ENCODE results near the gene KLHL30. TPM values are rescaled to one million over a fixed set of nuclear protein-coding genes. Genes with fewer than 3 reads are reported as not detected.

Gene KLHL30
- total RNA-seq, 1 experiment from 2014 or later, result 0.64 TPM

DNA sequence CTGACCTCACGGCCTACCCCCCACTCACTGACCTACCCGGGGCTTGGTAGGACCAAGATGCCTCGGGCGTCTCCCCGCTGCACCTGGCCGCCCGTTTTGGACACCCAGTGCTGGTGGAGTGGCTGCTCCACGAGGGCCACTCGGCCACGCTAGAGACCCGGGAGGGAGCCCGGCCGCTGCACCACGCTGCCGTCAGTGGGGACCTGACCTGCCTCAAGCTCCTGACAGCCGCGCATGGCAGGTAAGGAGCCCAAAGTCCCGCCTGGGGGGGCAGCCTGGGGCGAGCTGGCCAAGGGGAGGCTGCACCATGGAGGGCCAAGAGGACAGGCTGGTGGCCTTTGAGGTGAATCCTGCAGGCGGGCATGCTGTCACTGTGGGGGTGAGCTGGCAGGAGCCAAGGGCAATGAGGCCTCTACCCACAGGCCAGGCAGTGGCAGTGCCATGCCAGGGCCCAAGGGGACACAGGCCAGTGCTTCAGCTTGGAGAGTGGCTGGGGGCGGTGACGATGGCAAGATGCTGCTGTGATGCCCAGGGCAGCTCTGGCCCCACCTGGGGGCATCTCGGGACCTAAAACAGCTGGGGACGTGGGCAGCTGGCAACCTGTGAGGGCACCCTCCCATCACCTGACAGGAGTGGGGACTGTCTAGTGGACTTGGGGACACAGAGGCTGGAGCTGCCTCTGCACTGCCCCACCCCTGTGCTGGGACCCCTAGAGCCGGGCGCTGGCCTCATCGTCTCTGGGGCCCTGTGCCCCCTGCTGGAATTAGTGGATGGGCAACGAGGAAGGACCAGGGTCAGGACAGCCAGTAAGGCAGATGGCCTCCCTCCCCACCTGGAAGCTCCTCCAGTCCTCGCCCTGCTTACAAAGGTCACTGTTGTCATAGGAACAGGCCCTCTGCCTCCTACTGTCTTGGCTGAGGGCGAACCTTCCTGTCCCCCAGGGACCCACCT, 36.3 kb upstream of the KLHL30 start:
- Mint-ChIP-seq H3K36me3 (ENCODE audit: insufficient read depth, unreplicated experiment) (peaks cover 3% of the 10 kb centered on the region), H3K27me3 (ENCODE audit: unreplicated experiment) (peaks cover 24% of the 10 kb centered on the region), H3K4me3 (ENCODE audit: low read depth, unreplicated experiment) (no peak overlapping the region), H3K4me1 (ENCODE audit: low read depth, unreplicated experiment) (no peaks in the 10 kb centered on the region), H3K27ac (ENCODE audit: unreplicated experiment) (no peak overlapping the region), H3K9me3 (ENCODE audit: low read depth, unreplicated experiment) (no peaks in the 10 kb centered on the region)
- CTCF ChIA-PET, result no interaction called here
- intact Hi-C loops (cut with micrococcal nuclease; ENCODE audit: unreplicated experiment), result no loop called here
- BruUV-seq (replicated peaks), result no TSS peak
- TF ChIP-seq, protein P1, sequence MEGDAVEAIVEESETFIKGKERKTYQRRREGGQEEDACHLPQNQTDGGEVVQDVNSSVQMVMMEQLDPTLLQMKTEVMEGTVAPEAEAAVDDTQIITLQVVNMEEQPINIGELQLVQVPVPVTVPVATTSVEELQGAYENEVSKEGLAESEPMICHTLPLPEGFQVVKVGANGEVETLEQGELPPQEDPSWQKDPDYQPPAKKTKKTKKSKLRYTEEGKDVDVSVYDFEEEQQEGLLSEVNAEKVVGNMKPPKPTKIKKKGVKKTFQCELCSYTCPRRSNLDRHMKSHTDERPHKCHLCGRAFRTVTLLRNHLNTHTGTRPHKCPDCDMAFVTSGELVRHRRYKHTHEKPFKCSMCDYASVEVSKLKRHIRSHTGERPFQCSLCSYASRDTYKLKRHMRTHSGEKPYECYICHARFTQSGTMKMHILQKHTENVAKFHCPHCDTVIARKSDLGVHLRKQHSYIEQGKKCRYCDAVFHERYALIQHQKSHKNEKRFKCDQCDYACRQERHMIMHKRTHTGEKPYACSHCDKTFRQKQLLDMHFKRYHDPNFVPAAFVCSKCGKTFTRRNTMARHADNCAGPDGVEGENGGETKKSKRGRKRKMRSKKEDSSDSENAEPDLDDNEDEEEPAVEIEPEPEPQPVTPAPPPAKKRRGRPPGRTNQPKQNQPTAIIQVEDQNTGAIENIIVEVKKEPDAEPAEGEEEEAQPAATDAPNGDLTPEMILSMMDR (IDR thresholded peaks at IDR 0.05; ENCODE audit: unreplicated experiment), result no peak
- DNase-seq, result no peak

DNA sequence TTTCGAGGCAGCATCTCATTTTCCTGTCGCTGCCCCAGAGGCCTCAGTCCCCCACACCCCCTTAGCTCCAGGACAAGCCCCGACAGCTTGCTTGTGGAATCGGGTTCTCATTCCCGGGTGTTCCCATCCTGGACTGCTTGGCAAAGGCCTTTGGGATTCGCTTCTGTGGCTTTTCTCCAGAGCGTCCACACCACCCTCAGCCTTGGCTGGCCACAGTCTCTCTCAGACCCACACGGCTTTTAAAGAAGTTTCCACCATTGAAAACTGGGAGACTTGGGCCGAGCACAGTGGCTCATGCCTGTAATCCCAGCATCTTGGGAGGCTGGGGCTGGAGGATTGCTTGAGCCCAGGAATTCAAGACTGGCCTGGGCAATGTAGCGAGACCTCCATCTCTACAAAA, 35.6 kb upstream of the KLHL30 start:
- Mint-ChIP-seq H3K27ac (ENCODE audit: unreplicated experiment) (no peak overlapping the region), H3K36me3 (ENCODE audit: insufficient read depth, unreplicated experiment) (no peaks in the 10 kb centered on the region), H3K4me3 (ENCODE audit: low read depth, unreplicated experiment) (no peak overlapping the region), H3K9me3 (ENCODE audit: low read depth, unreplicated experiment) (no peaks in the 10 kb centered on the region), H3K4me1 (ENCODE audit: low read depth, unreplicated experiment) (no peaks in the 10 kb centered on the region), H3K27me3 (ENCODE audit: unreplicated experiment) (peaks cover 31% of the 10 kb centered on the region)
- TF ChIP-seq, protein P1 (IDR thresholded peaks at IDR 0.05; ENCODE audit: unreplicated experiment), result no peak
- intact Hi-C loops (cut with micrococcal nuclease; ENCODE audit: unreplicated experiment), result no loop called here
- BruUV-seq (replicated peaks), result no TSS peak
- CTCF ChIA-PET, result no interaction called here
- no peak for DNase-seq

DNA sequence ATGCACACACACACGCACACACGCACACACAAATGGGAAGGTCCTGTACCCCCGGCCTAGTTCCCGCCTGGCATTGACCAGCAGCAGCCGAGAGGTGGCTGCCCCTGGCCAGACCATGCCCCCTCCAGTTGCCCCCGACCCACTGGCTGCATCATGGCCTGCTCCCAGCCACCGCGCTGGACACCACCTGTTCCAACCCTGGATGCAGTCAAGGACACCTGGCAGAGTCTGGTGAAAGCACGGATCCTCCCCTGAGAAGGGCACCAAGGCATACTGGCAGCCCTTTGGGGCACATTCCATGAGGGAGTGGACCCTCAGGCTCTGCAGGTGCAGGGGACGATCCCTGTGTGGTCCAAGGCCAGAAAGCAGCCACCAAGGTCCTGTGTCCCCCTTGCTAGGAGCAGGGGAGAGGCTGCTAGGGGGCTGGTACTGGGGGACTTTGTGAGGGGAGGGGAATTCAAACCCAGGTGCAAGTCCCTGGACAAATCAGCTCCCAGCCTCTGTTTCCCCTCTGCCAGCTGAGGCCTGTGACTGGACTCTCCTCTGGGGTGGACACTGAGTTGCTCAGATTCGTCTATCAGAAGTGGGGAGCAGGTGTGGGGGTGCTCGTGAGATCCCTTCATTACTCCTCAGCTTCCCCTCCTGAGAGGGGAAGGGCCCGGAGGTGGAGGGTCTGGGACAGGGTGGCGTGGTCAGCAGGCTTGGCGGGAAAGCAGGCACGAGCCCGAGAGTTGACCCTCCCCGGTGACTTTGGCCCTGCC, 34.8 kb upstream of the KLHL30 start:
- BruUV-seq (replicated peaks), result no TSS peak
- H3K27me3 Mint-ChIP-seq (ENCODE audit: unreplicated experiment), result peaks cover 35% of the 10 kb centered on the region
- CTCF ChIA-PET, result no interaction called here
- H3K27ac Mint-ChIP-seq (ENCODE audit: unreplicated experiment), result no peak overlapping the region
- no peaks in the 10 kb centered on the region for H3K36me3 Mint-ChIP-seq (ENCODE audit: insufficient read depth, unreplicated experiment)
- H3K4me1 Mint-ChIP-seq (ENCODE audit: low read depth, unreplicated experiment), result no peaks in the 10 kb centered on the region
- intact Hi-C loops (cut with micrococcal nuclease; ENCODE audit: unreplicated experiment), result no loop called here
- TF ChIP-seq, protein P1 (IDR thresholded peaks at IDR 0.05; ENCODE audit: unreplicated experiment), result no peak
- no peak overlapping the region for H3K4me3 Mint-ChIP-seq (ENCODE audit: low read depth, unreplicated experiment)
- H3K9me3 Mint-ChIP-seq (ENCODE audit: low read depth, unreplicated experiment), result no peaks in the 10 kb centered on the region
- DNase-seq, result no peak

DNA sequence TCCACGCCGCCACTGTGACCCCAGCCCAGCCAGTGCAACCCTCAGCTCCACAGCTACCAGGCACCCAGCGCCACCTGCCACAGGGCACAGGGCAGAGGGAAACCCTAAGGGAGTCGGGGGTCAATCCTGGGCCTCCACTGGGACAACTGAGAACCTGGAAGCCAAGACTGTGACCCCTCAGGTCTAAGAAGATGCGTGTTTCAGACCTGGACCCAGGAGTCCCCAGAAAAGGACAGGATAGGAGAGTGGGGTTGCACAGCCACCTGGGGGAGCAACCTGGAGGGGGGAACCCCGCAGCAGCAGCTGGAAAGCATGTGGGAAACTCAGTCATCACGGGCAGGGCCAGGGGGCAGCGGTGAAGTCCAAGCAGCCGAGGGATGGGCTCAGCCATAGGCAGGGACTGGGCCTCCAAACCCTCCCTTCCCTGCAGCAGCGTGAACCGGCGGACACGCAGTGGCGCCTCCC, 34.2 kb upstream of the KLHL30 start:
- no TSS peak for BruUV-seq (replicated peaks)
- CTCF ChIA-PET, result no interaction called here
- Mint-ChIP-seq H3K27me3 (ENCODE audit: unreplicated experiment) (peaks cover 35% of the 10 kb centered on the region), H3K4me1 (ENCODE audit: low read depth, unreplicated experiment) (no peaks in the 10 kb centered on the region), H3K4me3 (ENCODE audit: low read depth, unreplicated experiment) (no peak overlapping the region), H3K27ac (ENCODE audit: unreplicated experiment) (no peak overlapping the region), H3K9me3 (ENCODE audit: low read depth, unreplicated experiment) (no peaks in the 10 kb centered on the region), H3K36me3 (ENCODE audit: insufficient read depth, unreplicated experiment) (no peaks in the 10 kb centered on the region)
- TF ChIP-seq, protein P1 (IDR thresholded peaks at IDR 0.05; ENCODE audit: unreplicated experiment), result no peak
- intact Hi-C loops (cut with micrococcal nuclease; ENCODE audit: unreplicated experiment), result no loop called here
- no peak for DNase-seq
